Kidney epithelial cell (primary cell): ENCODE data around the gene SPDYE2. TPM values are rescaled to one million over a fixed set of nuclear protein-coding genes. Genes with fewer than 3 reads are reported as not detected.
"Not testable (repeated sequence)": the region's sequence is repeated elsewhere in the genome, so short reads cannot be mapped to it uniquely, and the experiment has no call there.

Experiments
- DNase-seq: peaks from one replicate; pipeline ENCODE4 v3.0.0-alpha.2; 2010; ENCODE audit warnings: low read depth
- H3K27me3 ChIP-seq: 2 replicates; pipeline ENCODE4 v1.6.0; 2011; ENCODE audit warnings: low read length; ENCODE audit not compliant: control insufficient read depth, insufficient read depth
- H3K36me3 ChIP-seq: 2 replicates; pipeline ENCODE4 v1.5.1; 2011; ENCODE audit warnings: low read length; ENCODE audit not compliant: control insufficient read depth, insufficient read depth
- H3K4me3 ChIP-seq: 2 replicates; pipeline ENCODE4 v1.5.1; 2011; ENCODE audit warnings: low read depth, mild to moderate bottlenecking, control low read depth, low read length
- total RNA-seq: library from RNA; depleted of rRNA; stranded (reverse); fragments of >200 nt; gene quantifications from 2 replicates; pipeline ENCODE4 v1.2.3, GENCODE V29; 2015
- TF ChIP-seq, protein P1 (sequence below): IDR thresholded peaks from 2 replicates; pipeline ENCODE4 v1.5.1; 2011; ENCODE audit warnings: mild to moderate bottlenecking, moderate library complexity, low read length, control low read depth, inconsistent platforms; ENCODE audit not compliant: insufficient read depth, poor library complexity, severe bottlenecking

SPDYE2 gene
- total RNA-seq, 1 donor from 2014 or later, result not detected

DNA sequence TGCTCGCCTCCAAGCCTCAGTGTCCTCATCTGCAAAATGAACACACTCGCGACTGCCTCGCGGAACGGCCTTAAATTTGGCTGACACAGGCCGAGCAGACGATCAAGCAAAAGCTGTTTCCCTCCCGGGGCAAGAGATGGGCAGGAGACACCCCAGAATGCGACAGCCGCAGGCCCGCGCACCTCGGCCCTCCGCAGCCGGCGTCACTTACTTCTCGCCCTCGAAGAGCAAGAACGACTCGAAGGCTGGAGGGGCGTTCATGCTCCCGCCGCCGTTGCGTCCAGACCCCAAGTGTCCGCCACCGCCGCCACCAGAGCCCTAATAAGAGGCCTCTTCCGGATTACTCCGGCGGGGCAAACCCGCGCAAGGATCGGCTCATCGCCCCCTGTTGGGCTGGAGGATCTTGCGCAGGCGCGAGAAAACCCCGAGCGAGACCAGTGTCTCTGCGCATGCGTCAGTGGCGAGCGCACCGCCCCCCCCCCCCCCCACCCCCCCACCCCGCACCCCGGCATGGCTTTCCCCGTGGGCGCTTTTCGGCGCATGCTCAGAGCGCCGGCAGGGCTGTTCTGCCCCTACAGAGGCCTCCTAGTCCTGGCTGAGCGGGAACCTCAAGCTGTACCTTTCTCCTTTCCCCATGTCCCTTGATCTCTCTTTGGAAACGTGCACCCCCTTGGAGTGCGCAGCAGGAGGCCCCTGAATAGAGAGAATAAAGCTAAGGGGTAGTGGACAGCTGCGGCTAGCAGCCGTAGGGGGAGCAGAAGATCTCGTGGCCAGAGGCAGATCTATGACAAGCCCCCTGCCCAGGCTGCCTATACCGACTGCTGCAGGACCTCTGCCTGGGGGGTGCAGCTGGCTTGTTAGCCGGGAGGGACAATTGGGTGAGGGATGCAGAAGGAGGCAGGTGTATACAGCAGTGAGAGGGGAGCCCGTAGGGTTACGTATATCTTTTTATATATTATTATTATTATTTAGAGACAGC, 21.5 kb downstream of the SPDYE2 start, which contains the start of gene POLR2J3:
Gene POLR2J3 (minus strand): TSS at position 323 of the 979 bp plus-strand sequence. CDS start 62 bp downstream, at position 261.
- peak within 1 kb of the TSS; percentile 51 for H3K4me3 ChIP-seq
- H3K36me3 ChIP-seq, H3K27me3 ChIP-seq: not testable (repeated sequence)
- DNase-seq, result peak; percentile 35
- TF ChIP-seq, protein P1, sequence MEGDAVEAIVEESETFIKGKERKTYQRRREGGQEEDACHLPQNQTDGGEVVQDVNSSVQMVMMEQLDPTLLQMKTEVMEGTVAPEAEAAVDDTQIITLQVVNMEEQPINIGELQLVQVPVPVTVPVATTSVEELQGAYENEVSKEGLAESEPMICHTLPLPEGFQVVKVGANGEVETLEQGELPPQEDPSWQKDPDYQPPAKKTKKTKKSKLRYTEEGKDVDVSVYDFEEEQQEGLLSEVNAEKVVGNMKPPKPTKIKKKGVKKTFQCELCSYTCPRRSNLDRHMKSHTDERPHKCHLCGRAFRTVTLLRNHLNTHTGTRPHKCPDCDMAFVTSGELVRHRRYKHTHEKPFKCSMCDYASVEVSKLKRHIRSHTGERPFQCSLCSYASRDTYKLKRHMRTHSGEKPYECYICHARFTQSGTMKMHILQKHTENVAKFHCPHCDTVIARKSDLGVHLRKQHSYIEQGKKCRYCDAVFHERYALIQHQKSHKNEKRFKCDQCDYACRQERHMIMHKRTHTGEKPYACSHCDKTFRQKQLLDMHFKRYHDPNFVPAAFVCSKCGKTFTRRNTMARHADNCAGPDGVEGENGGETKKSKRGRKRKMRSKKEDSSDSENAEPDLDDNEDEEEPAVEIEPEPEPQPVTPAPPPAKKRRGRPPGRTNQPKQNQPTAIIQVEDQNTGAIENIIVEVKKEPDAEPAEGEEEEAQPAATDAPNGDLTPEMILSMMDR, result peak; percentile 57

GRCh38 chr7:102574607-102575006, 23.6 kb downstream of the SPDYE2 start:
- not testable (repeated sequence) for H3K4me3 ChIP-seq, H3K36me3 ChIP-seq, DNase-seq, H3K27me3 ChIP-seq

DNA sequence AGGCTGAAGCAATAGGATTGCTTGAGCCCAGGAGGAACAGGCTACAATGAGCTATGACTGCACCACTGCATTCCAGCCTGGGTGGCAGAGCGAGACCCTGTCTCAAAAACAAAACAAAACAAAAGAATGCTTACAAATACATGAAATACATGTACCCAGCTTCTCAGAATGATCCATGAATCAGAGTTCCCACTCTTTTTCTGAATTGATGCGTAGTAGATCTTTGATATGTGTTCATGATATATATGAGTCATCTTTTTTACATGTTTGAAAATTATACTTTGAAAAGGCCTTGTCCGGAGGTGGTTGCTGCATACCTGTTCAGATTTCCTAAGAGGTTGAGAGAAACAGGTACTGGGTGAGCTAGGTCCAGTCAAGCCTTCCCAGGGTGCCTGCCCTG, 25.3 kb downstream of the SPDYE2 start:
- not testable (repeated sequence) for DNase-seq, H3K4me3 ChIP-seq, H3K27me3 ChIP-seq, H3K36me3 ChIP-seq

DNA sequence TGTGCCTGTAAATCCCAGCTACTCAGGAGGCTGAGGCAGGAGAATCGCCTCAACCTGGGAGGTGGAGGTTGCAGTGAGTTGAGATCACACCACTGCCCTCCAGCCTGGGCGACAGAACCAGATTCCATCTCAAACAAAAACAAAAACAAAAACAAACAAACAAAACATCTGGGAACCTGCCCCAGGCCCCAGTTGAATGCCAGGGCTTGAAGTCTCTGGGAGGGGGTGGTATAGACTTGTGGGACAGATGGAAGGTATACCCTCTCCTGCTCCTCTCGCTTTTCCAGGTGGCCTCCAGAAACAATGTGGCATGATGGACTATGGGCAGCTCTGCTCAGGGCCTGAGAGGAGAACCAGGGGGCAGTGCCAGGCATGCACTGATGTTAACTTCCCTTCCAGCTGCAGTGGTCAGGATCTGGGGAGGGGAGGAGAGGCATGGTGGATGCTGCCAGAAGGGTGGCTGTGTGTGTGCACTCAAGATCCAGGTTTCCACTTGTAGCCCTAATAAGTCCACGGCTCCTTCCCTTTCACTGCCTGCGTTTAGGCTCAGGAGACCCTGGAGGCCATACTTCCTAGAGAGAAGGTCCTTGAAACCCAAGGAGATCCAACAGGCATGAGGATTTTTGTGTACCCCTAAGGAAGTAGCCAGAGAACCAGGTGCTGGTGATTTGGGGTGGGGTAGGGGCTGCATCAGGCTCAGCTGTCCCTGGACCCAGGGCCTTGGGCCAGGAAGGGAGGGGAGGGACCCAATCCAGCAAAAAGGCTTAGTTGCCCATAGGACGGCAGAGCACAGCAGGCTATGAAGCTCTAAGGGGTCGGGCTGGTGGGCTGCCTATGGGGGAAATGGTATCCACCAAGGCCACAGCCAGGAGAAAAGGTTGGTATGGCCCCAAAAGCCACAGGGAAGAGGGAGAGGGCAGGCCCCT, 26.6 kb downstream of the SPDYE2 start:
- not testable (repeated sequence) for H3K27me3 ChIP-seq, H3K4me3 ChIP-seq, DNase-seq, H3K36me3 ChIP-seq

GRCh38 chr7:102578486-102578885, 27.5 kb downstream of the SPDYE2 start:
- not testable (repeated sequence) for H3K36me3 ChIP-seq, H3K4me3 ChIP-seq, H3K27me3 ChIP-seq, DNase-seq

DNA sequence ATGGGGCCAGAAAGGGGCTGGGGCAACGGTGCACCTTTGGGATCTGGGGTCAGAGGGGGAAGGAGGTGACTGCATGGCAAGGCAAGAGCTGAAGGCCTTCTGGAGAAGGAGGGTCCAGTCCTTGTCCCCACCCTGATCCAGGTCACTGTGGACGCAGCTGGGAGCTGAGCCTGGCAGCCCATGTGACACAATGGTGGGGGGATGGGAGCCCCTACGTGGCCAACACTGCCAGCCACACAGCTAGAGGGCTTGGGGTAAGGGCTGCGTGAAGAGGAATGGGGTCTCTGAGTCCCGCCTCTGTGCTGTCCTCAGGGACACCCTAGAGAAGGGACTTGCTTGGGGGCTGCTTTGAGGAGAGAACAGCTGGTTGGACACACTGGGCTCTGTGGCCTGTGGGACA, 30.7 kb downstream of the SPDYE2 start:
- H3K4me3 ChIP-seq, DNase-seq, H3K27me3 ChIP-seq, H3K36me3 ChIP-seq: not testable (repeated sequence)

DNA sequence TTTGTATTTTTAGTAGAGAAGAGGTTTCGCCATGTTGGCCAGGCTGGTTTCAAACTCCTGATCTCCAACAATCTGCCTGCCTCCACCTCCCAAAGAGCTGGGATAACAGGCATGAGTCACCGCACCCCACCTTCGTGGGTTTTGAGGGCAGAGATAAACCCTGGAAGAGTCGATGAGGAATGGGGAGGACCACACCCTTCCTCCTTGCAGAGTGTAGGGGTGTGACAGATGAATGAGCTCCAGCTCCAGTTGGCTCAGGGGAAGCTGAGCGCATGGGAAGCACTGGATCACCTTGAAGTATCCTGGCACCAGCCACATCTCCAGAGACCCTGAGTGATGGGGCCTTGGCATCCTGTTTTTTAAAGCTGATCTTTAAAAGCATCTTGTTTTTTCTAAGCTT, 32.5 kb downstream of the SPDYE2 start:
- not testable (repeated sequence) for DNase-seq, H3K4me3 ChIP-seq, H3K27me3 ChIP-seq, H3K36me3 ChIP-seq

- H3K27me3 ChIP-seq, H3K4me3 ChIP-seq, H3K36me3 ChIP-seq, DNase-seq: not testable (repeated sequence)
These were observed 38.8 kb downstream of the SPDYE2 start for GRCh38 chr7:102589857-102590256.

DNA sequence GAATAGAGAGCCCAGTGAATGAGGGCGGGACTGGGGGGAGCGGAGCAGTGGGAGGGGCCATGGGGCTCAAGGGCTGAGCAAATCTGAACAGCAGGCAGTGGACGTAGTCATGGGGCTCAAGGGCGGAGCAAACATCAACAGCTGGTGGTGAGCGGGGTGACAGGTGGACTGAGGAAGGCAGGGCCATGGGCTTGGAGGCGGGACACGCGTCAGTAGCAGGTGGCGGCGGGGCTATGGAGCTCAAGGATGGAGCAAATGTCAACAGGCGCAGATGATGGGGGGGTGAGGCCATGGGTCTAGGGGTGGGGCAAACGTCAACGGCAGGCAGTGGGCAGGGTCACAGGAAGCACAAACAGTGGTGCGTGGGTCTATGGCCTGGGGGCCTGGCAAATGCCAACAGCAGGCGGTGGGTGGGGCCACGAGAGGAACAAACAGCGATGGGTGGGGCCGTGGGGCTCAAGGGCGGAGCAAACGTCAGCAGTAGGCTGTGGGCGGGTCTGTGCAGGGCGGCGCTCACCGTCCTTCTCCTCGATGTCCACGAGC, 41.5 kb downstream of the SPDYE2 start:
- H3K27me3 ChIP-seq, H3K36me3 ChIP-seq, DNase-seq, H3K4me3 ChIP-seq: not testable (repeated sequence)

GRCh38 chr7:102593637-102594334, 42.8 kb downstream of the SPDYE2 start:
- DNase-seq, H3K36me3 ChIP-seq: not testable (repeated sequence)

DNA sequence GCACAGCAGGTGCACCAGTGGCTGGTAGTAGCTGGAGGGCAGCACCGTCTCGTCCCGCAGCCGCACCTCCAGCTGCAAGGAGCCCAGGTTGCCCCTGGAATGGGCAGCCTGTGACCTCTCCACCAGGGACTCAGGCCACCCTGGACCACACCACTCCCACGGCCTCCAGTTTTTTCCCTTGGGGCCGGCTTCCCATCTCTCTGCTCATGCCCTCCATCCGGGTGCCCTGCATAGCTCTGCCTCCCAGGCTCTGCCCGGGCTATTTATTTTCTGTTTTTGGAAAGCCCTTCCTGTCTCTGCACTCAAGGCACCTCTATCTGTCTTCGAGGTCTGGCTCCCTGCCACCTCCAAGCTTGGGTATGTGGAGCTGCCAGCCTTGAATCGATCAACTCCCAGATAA, 45.0 kb downstream of the SPDYE2 start:
- H3K36me3 ChIP-seq, H3K27me3 ChIP-seq, DNase-seq, H3K4me3 ChIP-seq: not testable (repeated sequence)

More at GRCh38 chr7:102593637-102594334, 42.8 kb downstream of the SPDYE2 start:
- H3K4me3 ChIP-seq, H3K27me3 ChIP-seq: not testable (repeated sequence)

- H3K36me3 ChIP-seq, DNase-seq, H3K4me3 ChIP-seq, H3K27me3 ChIP-seq: not testable (repeated sequence)
These were observed 48.7 kb downstream of the SPDYE2 start for GRCh38 chr7:102599699-102600098.

DNA sequence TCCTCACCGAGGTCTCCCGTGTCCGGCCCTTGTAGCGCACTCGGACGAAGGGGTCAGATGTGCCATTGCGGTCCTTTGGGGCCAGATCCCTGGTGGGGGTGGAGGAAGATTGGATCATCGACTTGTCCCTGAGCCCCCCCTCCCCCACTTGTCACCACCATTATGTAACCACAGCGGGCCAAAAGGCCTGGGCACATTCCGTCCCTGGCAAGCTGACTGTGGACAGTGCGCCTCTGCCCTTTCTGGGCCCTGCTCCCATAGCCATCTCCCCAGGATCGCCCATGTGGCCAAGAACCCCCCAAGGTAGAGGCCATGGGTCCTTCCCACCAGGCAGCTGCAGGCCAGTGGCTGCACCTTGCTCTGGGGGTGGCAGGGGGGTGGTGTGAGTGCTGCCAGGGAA, 51.3 kb downstream of the SPDYE2 start:
- not testable (repeated sequence) for H3K36me3 ChIP-seq, H3K27me3 ChIP-seq, H3K4me3 ChIP-seq, DNase-seq
